Mesodermal cell (in vitro differentiated cells): ENCODE measurements around the gene OSBPL2.

Experiments used
- H3K27ac ChIP-seq: 2 replicates; pipeline ENCODE4 v1.7.0; 2013; ENCODE audit warnings: mild to moderate bottlenecking, low read depth, low read length, moderate library complexity; ENCODE audit not compliant: severe bottlenecking
- H3K36me3 ChIP-seq: 2 replicates; pipeline ENCODE4 v1.7.1; 2013; ENCODE audit warnings: mild to moderate bottlenecking, low read length, moderate library complexity; ENCODE audit not compliant: control insufficient read depth, insufficient read depth
- H3K4me1 ChIP-seq: one replicate; pipeline ENCODE4 v1.7.1; 2013; ENCODE audit warnings: mild to moderate bottlenecking, low read length; ENCODE audit not compliant: insufficient read depth, control insufficient read depth, poor library complexity, severe bottlenecking
- H3K4me3 ChIP-seq: 2 replicates; pipeline ENCODE4 v1.7.0; 2013; ENCODE audit warnings: low read length, control low read depth, mild to moderate bottlenecking; ENCODE audit not compliant: insufficient read depth, poor library complexity, severe bottlenecking; ENCODE audit errors: extremely low read depth
- H3K9me3 ChIP-seq: 2 replicates; pipeline ENCODE4 v1.7.1; 2013; ENCODE audit warnings: mild to moderate bottlenecking, low read length, moderate library complexity; ENCODE audit not compliant: control insufficient read depth
- WGBS, 2 experiments: methylation state at CpG; one replicate each; pipeline ENCODE4 v1.1.5; 2013; ENCODE audit warnings: missing lambda C conversion rate in 2 of 2; ENCODE audit not compliant: insufficient coverage in 2 of 2; 5-methylcytosine and 5-hydroxymethylcytosine counted together

OSBPL2 gene

GRCh38 chr20:62215991-62216635 lies 22.2 kb upstream of the OSBPL2 start:
- H3K9me3 ChIP-seq: no peaks in the 10 kb centered on the region
- no peak overlapping the region for H3K4me3 ChIP-seq
- WGBS, 2 experiments: 79 to 88% methylated on average over 25 to 26 of the region's 40 CpGs
- no peak overlapping the region for H3K27ac ChIP-seq
- H3K36me3 ChIP-seq: no peaks in the 10 kb centered on the region
- peaks cover 6% of the 10 kb centered on the region for H3K4me1 ChIP-seq

- Histone ChIP-seq H3K4me3 (no peak overlapping the region), H3K9me3 (no peaks in the 10 kb centered on the region), H3K27ac (no peak overlapping the region), H3K36me3 (no peaks in the 10 kb centered on the region), H3K4me1 (peaks cover 9% of the 10 kb centered on the region)
- 76 to 89% methylated on average over 21 to 25 of the region's 26 CpGs for WGBS, 2 experiments
Observed at GRCh38 chr20:62216636-62217566, 21.4 kb upstream of the OSBPL2 start.

DNA sequence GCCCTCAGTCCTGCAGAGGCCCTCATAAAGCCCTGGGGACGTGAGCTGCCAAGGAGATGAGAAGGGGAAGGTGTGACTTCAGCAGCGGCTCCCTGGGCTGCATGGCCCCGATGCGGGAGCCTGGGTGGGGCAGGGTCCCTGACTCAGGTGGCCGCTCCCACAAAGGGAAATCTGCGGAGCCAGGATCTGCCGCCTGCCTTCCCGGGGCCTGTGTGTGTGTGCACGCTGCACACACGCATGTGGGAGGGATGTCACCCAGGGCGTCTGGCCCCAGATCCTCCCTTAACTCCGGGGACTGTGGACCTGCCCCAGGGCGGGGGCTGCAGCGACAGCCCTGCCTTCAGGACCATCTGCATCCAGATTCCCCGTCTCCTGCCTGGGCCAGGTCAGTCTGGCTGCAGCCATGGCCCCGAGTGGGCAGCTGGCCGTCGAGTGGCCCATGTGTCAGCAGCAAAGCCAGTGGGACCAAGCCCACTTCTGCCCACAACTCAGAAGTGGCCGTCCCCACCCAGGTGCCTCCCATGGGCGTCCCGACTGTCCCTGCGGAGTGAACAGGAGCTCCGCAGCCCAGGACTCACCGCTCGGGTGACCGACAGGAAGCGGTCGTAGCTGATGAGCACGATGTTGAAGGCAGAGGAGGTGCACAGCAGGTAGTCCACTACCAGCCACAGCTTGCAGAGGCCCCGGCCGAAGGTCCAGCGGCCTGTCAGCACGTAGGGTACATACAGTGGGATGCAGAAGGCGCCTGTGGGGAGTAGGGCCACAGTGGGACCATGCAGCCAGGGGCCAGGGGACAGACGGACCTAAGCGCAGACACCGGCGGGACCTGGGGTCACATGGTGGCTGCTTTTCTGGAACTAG lies 20.2 kb upstream of the OSBPL2 start:
- no peak overlapping the region for H3K4me3 ChIP-seq
- H3K27ac ChIP-seq: no peak overlapping the region
- H3K4me1 ChIP-seq: peaks cover 9% of the 10 kb centered on the region
- no peaks in the 10 kb centered on the region for H3K36me3 ChIP-seq
- 51 to 53% methylated on average over 31 to 37 of the region's 38 CpGs for WGBS, 2 experiments
- H3K9me3 ChIP-seq: no peaks in the 10 kb centered on the region

DNA sequence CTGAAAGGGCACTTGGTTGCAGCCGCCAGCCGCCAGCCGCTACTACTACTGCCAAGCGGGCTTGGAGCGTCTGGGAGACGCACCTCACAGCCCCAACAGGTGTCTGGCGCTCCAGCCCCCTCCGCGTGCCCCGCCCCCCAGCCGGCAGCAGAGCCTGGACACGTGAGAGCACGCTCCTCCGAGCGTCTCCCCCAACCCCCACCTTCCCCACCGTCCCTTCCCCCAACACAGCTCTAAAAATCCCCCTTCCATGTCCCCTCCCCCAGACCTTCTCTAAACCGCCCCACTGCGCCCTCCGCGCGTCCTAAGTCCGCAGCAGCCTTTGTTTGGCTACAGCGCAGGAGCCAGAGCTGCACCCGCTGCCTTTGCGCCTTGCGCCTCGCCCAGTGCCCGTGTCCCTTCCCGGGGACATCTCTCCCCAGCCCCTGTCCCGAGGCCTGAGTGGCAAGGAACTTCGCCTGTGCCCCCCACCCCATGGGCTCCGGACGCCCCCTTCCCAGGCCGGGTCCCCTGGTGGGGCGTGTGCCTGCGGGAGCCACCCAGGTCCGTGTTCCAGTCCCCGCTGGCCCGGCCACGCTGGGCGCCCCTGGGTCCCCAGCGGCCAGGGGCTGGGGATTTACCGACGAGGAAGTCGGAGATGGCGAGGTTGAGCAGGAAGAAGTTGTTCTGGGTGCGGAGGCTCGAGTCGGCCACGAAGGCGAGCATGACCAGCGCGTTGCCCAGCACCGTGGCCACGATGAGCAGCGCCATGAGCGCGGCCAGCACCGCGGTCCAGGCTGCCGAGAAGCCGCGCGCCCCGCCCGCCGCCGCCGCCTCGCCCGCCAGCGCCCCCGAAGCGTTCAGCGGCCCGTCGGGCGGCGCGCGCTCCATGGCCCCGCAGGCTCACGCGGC lies 19.0 kb upstream of the OSBPL2 start:
- Histone ChIP-seq H3K4me3 (no peak overlapping the region), H3K27ac (no peak overlapping the region), H3K9me3 (no peaks in the 10 kb centered on the region), H3K4me1 (peaks cover 9% of the 10 kb centered on the region), H3K36me3 (no peaks in the 10 kb centered on the region)
- 1 to 2% methylated on average over 46 to 70 of the region's 84 CpGs for WGBS, 2 experiments

GRCh38 chr20:62219992-62220665 lies 18.2 kb upstream of the OSBPL2 start, which contains the start of gene HRH3:
Gene HRH3 (minus strand): TSS chr20:62220278. CDS start chr20:62219970, 308 bp downstream.
- WGBS, 2 experiments: 0 to 1% methylated on average over 51 to 69 of the region's 84 CpGs
- Histone ChIP-seq H3K27ac (no peak within 1 kb of the TSS), H3K9me3 (no peaks in the 10 kb centered on the region), H3K36me3 (no peaks in the 10 kb centered on the region), H3K4me1 (peaks cover 9% of the 10 kb centered on the region), H3K4me3 (no peak within 1 kb of the TSS)

DNA sequence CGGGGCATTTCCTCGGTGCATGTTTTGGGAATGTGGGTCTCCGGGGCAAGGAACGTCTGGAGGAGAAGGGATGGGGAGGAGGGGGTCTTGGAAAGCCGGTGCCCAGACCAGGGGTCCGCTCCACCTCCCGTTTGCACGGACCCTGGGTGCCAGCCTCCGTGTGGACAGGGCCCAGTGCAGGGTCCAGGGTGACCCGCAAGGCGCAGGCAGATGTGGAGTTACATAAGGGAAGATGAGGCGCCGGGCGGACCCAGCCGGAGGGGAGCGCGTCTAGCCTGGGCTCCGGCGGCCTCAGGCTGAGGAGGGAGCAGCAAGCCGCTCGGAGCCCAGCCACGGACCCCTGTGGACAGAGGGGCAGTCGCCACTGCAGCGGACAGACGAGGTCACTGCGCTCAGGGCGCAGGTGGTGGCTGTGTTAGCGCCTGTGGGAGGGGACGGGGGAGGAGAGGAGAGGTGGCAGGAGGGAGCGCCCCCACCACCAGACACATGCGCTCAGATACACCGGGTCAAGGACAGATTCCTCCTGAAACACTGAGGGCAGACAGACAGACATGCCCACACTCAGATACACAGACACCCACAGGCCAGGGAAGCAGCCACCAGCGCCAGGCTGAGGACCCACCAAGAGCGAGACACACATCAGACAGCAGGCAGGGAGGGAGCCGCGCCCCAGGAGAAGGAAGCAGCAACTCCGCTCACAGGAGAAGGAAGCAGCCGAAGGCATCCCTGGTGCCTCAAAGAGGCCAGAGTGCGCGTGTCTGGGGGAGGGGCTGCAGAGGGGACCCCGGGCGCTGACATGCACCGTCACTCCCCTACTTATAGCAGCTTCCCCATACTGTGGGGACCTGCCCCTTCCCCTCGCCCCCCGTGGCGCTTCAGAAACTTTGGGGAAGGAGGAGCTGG lies 17.4 kb upstream of the OSBPL2 start:
- H3K36me3 ChIP-seq: no peaks in the 10 kb centered on the region
- H3K27ac ChIP-seq: no peak overlapping the region
- peaks cover 9% of the 10 kb centered on the region for H3K4me1 ChIP-seq
- H3K9me3 ChIP-seq: no peaks in the 10 kb centered on the region
- 5 to 8% methylated on average over 18 to 35 of the region's 46 CpGs for WGBS, 2 experiments
- H3K4me3 ChIP-seq: no peak overlapping the region

GRCh38 chr20:62222266-62222850 lies 16.0 kb upstream of the OSBPL2 start:
- 87 to 90% methylated on average over 17 of the region's 18 CpGs for WGBS, 2 experiments
- H3K4me1 ChIP-seq: peaks cover 9% of the 10 kb centered on the region
- H3K36me3 ChIP-seq: no peaks in the 10 kb centered on the region
- no peak overlapping the region for H3K4me3 ChIP-seq
- no peaks in the 10 kb centered on the region for H3K9me3 ChIP-seq
- H3K27ac ChIP-seq: no peak overlapping the region

DNA sequence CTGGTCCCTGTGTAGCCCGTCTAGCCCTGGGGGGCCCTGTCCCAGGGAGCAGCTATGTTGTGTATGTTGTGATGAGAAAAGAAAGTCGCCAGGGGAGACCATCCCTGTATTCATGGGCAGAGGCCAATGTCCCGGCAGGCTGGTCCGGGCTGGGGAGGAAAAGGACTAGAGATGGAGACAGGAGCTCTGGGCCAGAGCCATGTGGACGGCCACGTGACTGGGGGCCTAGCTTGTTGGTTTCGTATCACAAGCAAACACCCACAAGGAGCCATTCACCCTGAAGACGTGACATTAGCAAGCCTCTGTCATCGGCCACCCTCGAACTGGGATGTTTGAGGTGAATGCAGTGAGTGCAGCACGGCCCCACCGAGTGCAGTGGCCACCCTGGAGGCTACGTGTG lies 15.3 kb upstream of the OSBPL2 start:
- 81 to 92% methylated on average over 6 to 12 of the region's 13 CpGs for WGBS, 2 experiments
- H3K4me1 ChIP-seq: peaks cover 9% of the 10 kb centered on the region
- no peak overlapping the region for H3K27ac ChIP-seq

More for the DNA sequence above, 15.3 kb upstream of the OSBPL2 start:
- Histone ChIP-seq H3K36me3 (no peaks in the 10 kb centered on the region), H3K4me3 (no peak overlapping the region), H3K9me3 (no peaks in the 10 kb centered on the region)
